ENCODE data around the gene FRRS1L.

FRRS1L gene, protein sequence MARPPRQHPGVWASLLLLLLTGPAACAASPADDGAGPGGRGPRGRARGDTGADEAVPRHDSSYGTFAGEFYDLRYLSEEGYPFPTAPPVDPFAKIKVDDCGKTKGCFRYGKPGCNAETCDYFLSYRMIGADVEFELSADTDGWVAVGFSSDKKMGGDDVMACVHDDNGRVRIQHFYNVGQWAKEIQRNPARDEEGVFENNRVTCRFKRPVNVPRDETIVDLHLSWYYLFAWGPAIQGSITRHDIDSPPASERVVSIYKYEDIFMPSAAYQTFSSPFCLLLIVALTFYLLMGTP

GRCh38 chr9:109166771-109167601 is at the start of gene FRRS1L:
FRRS1L (minus strand) TSS chr9:109167249; CDS start chr9:109167138, 111 bp downstream.
- DNase-seq (ENCODE audit: low read depth in 2 of 2) = no peak

DNA sequence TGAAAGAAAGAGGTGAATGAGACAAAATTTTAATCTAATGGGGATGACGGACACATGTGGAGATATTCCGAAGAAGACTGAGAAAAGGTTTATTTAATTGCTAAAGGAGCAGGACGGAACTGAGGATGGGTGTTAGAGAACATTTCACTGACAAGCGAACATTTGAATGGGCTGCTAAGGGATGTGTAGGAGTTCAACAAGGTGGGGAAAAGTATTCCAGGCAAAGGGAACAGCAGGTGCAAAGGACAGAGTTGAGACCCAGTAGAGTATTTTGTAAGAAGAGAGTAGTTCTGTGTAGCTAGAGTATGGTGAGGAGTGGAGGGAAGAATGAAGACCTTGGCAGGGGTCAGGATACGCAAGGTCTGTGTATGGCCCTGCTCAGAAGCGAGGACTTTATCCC is 47.4 kb upstream of the FRRS1L start:
- DNase-seq (ENCODE audit: low read depth in 2 of 2) = no peak

DNA sequence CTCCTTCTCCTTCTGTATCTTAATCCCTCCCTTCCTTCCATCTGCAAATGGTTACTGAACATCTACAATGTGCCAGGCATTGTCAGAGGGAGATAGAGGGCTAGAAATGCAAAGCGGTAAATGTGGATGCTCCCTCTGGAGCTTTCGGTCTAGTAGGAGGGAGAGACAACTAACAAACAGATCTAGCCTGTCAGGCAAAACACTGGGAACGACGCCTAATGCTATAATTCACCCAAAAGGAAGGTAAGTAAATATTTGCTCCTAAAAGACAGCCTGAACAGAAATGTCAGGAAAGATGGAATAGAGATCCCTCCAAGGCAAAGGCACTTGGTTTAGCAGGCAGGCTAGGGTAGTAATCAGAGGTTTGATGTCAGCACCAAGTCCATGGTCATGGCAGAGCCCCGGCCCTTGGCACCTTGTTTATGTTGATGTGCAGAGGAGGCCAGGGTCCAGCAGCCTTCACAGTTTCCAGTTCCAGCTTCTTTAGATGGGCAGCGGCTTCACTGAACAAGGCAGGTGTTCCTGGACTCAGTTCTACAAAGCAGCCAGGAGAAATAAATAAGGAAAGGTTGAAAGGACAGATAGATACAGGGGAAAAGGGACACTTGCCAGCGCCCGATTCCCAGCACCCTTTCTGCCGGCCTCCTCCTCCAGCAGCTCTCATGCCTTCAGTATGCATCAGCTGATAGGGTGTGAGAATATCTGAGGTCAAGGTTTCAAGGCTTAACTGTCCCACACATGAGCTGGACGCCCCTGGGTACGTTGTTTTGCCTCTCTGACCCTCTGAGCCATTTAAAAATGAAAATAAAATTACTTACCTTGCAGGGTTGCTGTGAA is 46.5 kb upstream of the FRRS1L start:
- DNase-seq (ENCODE audit: low read depth in 2 of 2) = no peak

DNA sequence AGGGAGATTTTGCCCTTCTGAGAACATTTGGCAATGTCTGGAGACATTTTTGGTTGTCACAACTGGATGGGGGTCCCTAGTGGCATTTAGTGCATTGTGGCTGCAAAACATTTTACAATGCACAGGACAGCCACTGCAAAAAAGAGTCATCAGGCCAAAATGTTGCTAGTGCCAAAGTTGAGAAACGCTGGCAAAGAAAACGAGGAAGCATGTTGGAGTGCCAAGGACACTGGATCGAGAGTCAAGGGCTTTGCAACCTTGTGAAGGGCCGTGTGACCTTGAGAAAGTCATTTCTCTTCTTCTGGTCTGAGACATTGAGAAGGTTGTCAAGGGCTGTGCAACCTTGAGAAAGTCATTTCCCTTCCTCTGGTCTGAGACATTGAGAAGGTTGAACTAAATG is 45.7 kb upstream of the FRRS1L start:
- DNase-seq (ENCODE audit: low read depth in 2 of 2) = no peak

GRCh38 chr9:109206670-109207069 is 39.6 kb upstream of the FRRS1L start:
- DNase-seq (ENCODE audit: low read depth in 2 of 2) = no peak

DNA sequence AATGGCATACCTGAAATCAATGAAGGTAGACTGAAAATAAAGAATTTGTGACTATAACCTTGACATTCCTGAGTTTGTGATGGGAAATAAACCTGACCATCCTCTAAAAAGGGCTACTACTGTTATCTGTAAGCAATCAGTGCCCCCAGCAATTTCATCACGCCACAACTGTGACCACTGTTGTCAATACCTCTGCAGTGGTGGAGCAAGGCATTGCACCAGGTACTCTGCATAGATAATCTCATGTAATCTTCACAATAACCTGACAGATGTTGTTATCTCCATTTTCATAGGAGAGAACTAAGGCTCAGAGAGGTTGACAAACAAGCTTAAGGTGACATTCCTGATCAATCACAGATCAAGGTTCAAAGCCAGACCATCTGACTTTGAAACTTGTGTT is 38.5 kb upstream of the FRRS1L start:
- no peak for DNase-seq (ENCODE audit: low read depth in 2 of 2)

GRCh38 chr9:109203761-109204360 is 36.8 kb upstream of the FRRS1L start:
- DNase-seq (ENCODE audit: low read depth in 2 of 2) = no peak

- DNase-seq (ENCODE audit: low read depth in 2 of 2) = no peak
These were observed 32.6 kb upstream of the FRRS1L start for GRCh38 chr9:109199676-109200075.

- no peak for DNase-seq (ENCODE audit: low read depth in 2 of 2)
These were observed 31.8 kb upstream of the FRRS1L start for GRCh38 chr9:109198736-109199382.

DNA sequence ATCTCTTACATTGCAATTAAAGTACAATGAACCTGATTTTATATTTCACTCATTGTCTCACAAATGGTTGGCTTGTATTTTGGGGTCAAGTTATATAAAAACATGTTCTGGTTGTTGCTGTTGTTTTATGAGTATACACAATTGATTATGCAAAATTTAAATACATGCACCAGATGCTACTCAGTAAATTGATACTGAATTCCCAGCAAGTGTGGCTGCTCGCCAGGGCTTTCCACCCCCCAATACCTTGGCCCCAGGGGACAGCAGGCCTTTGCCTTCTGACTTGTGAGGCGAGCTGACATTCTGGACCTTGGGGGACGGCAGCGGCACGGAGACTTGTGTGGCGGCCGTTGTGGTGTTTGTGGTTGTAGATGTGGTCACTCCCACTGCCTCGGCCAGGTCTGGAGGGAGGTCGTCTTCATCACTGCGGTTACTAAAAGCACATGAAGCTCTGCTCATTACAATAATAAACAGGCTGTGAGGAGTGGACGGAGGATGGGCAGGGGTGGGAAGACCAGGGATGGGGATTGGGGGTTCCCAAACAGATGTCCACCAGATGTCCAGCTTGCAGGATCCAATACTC is 27.0 kb upstream of the FRRS1L start:
- no peak for DNase-seq (ENCODE audit: low read depth in 2 of 2)

- no peak for DNase-seq (ENCODE audit: low read depth in 2 of 2)
These were observed 25.8 kb upstream of the FRRS1L start for GRCh38 chr9:109192732-109193361.

GRCh38 chr9:109191746-109192145 is 24.7 kb upstream of the FRRS1L start:
- DNase-seq (ENCODE audit: low read depth in 2 of 2) = no peak

DNA sequence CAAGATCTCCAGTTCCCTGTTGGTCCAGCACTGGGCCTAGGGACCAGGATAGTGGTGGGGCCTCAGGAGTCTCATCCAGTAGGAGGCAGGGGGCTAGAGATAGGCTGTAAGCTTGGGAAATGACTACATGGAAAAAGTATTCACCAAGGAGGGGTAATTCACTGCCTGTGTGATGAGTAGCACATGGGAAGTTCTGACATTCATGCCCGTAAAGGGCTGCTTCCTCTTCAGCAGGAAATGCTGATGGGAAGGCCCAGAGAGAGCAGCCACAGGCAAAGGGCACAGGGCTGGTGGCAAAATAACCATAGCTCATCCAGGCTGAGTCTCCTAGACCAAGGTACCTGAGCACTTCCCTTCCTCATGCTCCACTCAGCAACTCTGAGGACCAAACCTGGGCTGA is 23.1 kb upstream of the FRRS1L start:
- no peak for DNase-seq (ENCODE audit: low read depth in 2 of 2)

GRCh38 chr9:109186857-109187520 is 19.9 kb upstream of the FRRS1L start:
- DNase-seq (ENCODE audit: low read depth in 2 of 2) = no peak

GRCh38 chr9:109182940-109183798 is 16.1 kb upstream of the FRRS1L start:
- DNase-seq (ENCODE audit: low read depth in 2 of 2) = no peak

DNA sequence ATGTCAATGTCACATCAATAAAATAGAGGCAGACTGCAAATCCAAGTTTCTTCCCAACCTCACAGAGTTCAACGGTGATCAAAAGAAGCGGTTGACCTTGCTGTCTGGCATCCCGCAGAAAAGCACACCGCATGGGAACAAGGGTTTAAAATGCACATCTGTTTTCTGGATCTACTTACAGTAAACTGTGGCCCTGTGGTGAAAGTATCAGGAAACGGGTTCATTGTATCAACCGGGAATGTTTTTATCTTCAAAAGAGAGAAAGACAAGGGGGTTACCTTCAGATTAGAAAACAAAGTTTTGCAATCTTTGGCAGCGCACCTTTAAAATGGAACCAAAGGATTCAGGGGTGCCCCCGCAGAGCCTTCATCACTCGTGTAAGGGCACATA is 15.5 kb upstream of the FRRS1L start:
- DNase-seq (ENCODE audit: low read depth in 2 of 2) = no peak

DNA sequence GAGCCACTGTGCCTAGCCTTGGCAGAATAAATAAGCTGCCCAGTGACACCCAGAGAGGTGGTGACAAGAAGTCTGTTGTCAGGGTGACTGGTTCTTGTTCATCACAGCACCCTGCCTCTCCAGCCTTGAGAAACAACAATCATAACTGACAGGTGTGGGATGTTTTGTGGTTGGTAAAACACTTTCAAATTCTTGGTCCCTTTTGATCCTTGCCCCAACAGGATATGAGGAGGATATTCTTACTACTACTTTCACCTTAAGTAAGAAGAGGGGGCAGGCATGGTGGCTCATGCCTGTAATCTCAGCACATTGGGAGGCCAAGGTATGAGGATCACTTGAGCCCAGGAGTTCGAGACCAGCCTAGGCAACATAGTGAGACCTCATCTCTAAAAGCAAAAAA is 14.2 kb upstream of the FRRS1L start:
- DNase-seq (ENCODE audit: low read depth in 2 of 2) = no peak

DNA sequence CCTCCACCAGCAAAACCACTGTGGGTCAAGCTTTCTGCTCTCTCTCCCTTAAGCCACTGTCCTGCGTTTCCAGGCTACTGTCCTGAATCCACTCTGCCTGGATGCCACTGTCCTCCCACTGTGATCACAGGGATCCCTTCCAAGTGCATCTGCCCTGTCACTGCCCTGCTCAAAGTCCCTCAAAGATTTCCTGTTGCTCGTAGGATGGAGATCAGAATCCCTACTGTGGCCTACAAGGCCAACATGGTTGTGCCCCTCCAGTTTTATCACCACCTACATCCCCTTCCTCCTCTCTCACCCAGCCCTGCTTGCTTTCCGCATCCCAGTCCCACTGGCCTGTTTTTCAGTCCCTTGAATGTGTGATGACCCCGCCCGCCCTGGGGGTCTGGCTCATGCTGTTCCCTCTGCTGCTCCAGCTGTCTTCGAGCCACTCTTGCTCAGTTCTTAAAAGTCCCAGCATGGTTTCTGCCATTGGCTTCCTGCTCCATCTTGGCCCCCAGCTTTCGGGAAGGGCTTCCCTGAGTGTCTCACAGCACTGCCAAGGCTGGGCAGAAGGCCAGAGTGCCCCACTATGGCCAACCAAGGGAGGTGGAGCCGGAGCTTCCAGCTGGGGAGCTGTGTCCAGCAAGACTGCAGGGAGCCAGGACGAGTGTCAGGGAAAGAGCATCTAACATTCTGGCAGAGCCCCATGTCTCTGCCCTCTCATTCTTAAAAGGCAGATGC is 12.9 kb upstream of the FRRS1L start:
- DNase-seq (ENCODE audit: low read depth in 2 of 2) = no peak

Data from stimulated activated CD8-positive, alpha-beta memory T cell treated with anti-CD3 and anti-CD28 coated beads, Interleukin-7, amount 100 ng/mL, for 1 hour (primary cell).